GM18498 (cell line): Measurements from ENCODE around the gene STAT5A.

ENCODE experiments used
- ATAC-seq: cut with Tn5 transposase; IDR thresholded peaks from one replicate; pipeline ENCODE4 v1.9.1; 2021; ENCODE audit warnings: mild to moderate bottlenecking, moderate library complexity; ENCODE audit not compliant: unreplicated experiment

Gene STAT5A

GRCh38 chr17:42322382-42323267, 34.3 kb downstream of the STAT5A start:
- peak; percentile 63 for ATAC-seq

DNA sequence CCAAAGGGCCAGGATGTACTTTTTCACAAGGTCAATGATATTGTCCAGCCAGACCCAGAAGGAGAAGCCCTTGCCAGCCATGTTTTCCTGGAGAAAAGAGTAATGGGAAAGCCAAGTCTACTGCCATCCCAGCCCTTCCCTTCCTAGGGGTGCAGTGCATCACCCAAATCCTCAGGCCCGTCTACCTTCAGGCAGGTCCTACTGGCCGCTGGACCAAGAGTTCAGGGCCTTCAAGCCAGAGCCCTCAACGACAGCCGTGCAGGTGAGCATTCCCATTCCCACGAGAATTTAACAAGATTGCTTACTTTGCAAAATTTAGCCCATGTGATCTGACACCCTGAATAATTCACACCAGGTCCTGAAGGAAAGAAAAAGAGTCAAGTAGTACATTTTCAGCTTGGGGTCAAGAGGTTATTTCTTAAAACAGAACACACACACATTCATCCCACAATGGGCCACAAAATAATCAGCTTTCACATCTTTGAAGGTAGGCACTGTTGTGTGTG, 35.0 kb downstream of the STAT5A start:
- no peak for ATAC-seq

- ATAC-seq = no peak
Observed at GRCh38 chr17:42325026-42325425, 36.7 kb downstream of the STAT5A start.

GRCh38 chr17:42329025-42329976, 41.0 kb downstream of the STAT5A start:
- no peak for ATAC-seq

DNA sequence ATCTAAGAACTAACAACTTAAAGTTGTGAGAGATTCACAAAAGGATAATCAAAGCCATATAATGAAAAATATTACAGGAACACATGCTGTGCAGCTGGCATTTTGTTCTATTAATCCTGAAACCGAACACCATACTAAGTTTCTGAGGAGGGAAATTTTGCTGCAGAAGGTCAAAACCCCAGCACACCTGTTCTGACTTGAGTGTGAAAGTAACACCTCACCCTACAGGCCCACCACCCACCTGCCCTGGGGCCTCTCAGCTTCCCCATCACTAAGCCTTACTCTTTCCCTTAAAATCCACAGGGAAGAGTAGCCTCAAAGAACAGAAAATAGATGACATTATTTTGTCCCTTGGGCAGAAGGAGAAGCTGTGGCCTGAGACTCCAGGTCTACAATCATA, 44.8 kb downstream of the STAT5A start:
- ATAC-seq = peak; percentile 49

GRCh38 chr17:42334677-42335076, 46.4 kb downstream of the STAT5A start:
- ATAC-seq = no peak

- peak; percentile 51 for ATAC-seq
Observed at GRCh38 chr17:42337442-42337841, 49.1 kb downstream of the STAT5A start.

- ATAC-seq = no peak
Observed at GRCh38 chr17:42338427-42338985, 50.2 kb downstream of the STAT5A start.

GRCh38 chr17:42339221-42339620, 50.9 kb downstream of the STAT5A start:
- no peak for ATAC-seq

- ATAC-seq = no peak
Observed at GRCh38 chr17:42340691-42341127, 52.4 kb downstream of the STAT5A start.

DNA sequence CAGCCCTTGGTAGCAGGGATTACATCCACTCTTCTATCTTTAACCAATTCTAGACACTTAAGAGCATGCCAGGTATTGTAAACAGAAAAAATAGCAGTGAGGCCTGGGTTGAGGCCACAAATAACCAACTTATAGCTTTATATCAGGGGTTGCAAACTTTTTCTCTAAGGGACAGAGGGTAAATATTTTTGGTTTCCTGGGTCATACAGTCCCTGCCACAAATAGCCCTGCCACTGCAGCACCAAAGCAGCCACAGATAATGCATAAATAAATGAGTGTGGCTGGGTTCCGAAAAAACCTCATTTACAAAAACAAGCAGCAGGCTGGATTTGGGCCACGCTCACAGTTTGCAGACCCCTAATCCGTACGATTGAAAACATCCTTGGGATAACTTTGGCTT, 53.3 kb downstream of the STAT5A start:
- no peak for ATAC-seq

GRCh38 chr17:42342242-42343008, 54.1 kb downstream of the STAT5A start:
- ATAC-seq = peak; percentile 52

DNA sequence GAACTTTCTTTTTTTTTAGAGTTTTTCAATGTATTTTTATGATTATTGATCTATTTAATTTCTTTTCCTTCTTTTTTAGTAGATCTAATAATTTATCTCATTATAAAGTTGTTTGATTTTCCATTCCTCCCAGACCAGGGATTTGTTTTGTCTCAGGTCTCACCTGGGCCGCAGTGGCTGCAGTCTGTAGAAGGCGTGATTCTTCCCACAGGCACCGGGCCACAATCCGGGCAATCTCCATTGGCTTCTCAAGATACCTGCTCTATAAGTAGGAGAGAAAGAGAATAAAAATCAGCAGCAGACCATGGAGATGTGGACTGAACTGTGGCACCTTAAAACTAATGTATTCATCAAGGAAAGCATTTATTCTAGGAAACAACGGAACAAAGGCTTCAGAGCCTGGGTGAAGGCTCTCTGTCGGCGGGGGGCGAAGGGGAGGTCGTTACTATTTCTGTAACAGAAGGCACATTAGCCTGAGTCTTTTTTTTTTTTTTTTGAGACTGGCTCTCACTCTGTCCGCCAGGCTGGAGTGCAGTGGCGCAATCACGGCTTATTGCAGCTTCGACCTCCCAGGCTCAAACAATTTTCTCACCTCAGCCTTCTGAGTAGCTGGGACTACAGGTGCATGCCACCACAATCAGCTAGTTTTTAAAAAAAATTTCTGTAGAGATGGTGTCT, 57.2 kb downstream of the STAT5A start:
- ATAC-seq = no peak

- ATAC-seq = no peak
Observed at GRCh38 chr17:42346481-42346880, 58.2 kb downstream of the STAT5A start.

DNA sequence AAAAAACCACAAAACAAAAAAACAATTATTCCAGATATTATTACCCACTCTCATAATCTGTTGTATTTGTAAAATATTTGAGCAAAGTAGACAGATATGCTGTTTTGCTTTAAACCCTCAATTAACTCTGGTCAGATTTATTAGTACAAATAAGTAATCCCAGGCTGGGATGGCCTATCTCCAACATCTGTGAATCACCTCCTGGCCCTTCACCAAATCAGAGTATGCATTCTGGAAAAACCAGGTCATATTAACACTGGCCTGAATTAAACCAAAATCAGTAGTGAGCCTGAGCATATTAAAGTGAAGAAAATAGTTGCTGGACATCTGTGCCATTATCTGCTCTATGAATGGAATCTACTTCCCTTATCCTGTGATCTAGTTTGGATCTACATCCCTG, 58.9 kb downstream of the STAT5A start:
- ATAC-seq = no peak

- no peak for ATAC-seq
Observed at GRCh38 chr17:42347606-42348005, 59.3 kb downstream of the STAT5A start.

GRCh38 chr17:42348104-42348503, 59.8 kb downstream of the STAT5A start:
- no peak for ATAC-seq

DNA sequence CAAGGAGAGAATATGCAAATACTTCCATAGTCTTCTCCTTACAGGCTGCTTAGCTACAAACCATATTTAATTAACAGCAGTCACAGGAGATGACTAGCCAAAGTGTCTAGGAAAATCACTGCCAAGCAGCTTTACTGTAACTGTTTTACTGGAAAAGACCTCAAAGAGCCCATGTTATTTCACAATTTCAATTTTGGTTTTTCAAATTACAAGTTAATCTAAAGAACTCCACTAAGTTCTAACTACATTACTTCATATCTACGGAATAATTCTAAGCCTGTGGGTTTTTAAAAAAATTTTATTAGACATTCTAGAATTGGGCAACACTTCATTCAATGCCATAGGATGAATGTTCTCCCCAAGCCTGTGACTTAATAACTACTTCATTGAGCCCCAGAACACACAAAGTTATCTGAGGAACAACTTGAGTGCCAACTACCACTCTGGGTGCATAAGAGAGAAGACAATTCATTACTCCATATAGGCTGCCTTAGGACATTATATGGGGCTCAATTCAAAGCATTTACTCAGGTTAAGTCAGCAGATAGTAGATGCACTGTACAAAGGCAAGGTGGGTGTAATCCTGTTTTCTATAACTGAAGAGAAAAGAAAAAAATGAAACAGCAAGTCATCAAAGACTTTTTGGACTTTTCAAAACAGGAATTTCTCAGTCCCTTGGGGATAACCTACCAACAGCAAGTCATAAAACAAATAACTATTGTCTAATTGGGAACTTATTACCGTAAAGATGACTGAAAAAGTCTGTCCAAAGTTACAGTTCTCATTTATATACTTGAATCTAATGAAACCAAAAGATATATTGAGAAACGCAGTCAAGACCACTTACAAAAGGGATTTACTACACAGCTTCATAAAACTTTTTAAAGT, 66.9 kb downstream of the STAT5A start:
- ATAC-seq = no peak

DNA sequence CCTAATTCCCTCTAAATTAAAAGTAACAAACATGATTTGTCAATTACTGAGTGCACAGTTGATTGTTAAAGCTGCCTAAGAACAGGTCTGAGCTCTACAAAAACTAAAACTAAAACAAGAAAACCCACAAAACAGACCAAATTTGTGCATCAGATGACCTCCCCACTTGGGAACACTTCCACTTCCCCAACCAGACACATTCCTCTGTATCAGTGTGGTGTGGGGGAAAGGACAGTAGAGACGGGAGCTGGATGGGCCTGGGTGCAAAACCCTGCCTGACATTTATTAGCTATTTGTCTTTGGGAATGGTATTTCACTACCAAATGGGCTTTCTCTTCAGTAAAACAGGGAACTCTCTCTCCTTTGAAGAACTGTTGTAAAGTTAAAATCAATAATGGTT, 70.1 kb downstream of the STAT5A start:
- no peak for ATAC-seq
